ENCODE results near the gene ATP6AP1.

ATP6AP1 gene

GRCh38 chrX:154459832-154460231 is 31.4 kb downstream of the ATP6AP1 start:
- Histone ChIP-seq H3K79me2 (no peaks in the 10 kb centered on the region), H2AFZ (no peak overlapping the region), H3K9me3 (ENCODE audit: control insufficient read depth, low read length) (no peaks in the 10 kb centered on the region), H3K36me3 (ENCODE audit: control insufficient read depth, insufficient read depth, low read length) (no peaks in the 10 kb centered on the region), H3K9ac (no peak overlapping the region), H3K4me2 (ENCODE audit: low read length) (no peak overlapping the region), H3K27me3 (ENCODE audit: control insufficient read depth, insufficient read depth, low read length) (no peaks in the 10 kb centered on the region), H3K4me3 (ENCODE audit: low read depth, low read length) (no peak overlapping the region), H3K4me1 (no peaks in the 10 kb centered on the region), H3K27ac (no peak overlapping the region)
- no peak for TF ChIP-seq CTCF (IDR thresholded peaks at IDR 0.05)

DNA sequence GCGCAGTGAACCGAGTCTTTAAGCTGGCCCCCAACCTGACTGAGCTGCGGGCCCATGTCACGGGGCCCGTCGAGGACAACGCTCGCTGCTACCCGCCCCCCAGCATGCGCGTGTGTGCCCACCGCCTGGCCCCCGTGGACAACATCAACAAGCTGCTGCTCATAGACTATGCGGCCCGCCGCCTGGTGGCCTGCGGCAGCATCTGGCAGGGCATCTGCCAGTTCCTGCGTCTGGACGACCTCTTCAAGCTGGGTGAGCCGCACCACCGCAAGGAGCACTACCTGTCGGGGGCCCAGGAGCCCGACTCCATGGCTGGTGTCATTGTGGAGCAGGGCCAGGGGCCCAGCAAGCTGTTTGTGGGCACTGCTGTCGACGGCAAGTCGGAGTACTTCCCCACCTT is 31.8 kb downstream of the ATP6AP1 start:
- H3K79me2 ChIP-seq, result no peaks in the 10 kb centered on the region
- H2AFZ ChIP-seq, result no peak overlapping the region
- no peaks in the 10 kb centered on the region for H3K4me1 ChIP-seq
- H3K27ac ChIP-seq, result no peak overlapping the region
- H3K27me3 ChIP-seq (ENCODE audit: control insufficient read depth, insufficient read depth, low read length), result no peaks in the 10 kb centered on the region
- H3K9me3 ChIP-seq (ENCODE audit: control insufficient read depth, low read length), result no peaks in the 10 kb centered on the region
- H3K4me2 ChIP-seq (ENCODE audit: low read length), result no peak overlapping the region
- H3K36me3 ChIP-seq (ENCODE audit: control insufficient read depth, insufficient read depth, low read length), result no peaks in the 10 kb centered on the region
- H3K9ac ChIP-seq, result no peak overlapping the region
- TF ChIP-seq CTCF (IDR thresholded peaks at IDR 0.05), result no peak
- H3K4me3 ChIP-seq (ENCODE audit: low read depth, low read length), result no peak overlapping the region

- H3K4me3 ChIP-seq (ENCODE audit: low read depth, low read length), result no peak overlapping the region
Measured at GRCh38 chrX:154462396-154462795, 33.9 kb downstream of the ATP6AP1 start.

GRCh38 chrX:154463611-154464220 is 35.2 kb downstream of the ATP6AP1 start:
- H3K27ac ChIP-seq, result no peak overlapping the region
- no peaks in the 10 kb centered on the region for H3K4me1 ChIP-seq
- no peaks in the 10 kb centered on the region for H3K27me3 ChIP-seq (ENCODE audit: control insufficient read depth, insufficient read depth, low read length)
- no peak overlapping the region for H2AFZ ChIP-seq
- H3K79me2 ChIP-seq, result no peaks in the 10 kb centered on the region
- H3K36me3 ChIP-seq (ENCODE audit: control insufficient read depth, insufficient read depth, low read length), result no peaks in the 10 kb centered on the region
- H3K9ac ChIP-seq, result no peak overlapping the region
- no peak for TF ChIP-seq CTCF (IDR thresholded peaks at IDR 0.05)
- H3K9me3 ChIP-seq (ENCODE audit: control insufficient read depth, low read length), result no peaks in the 10 kb centered on the region
- H3K4me3 ChIP-seq (ENCODE audit: low read depth, low read length), result no peak overlapping the region
- no peak overlapping the region for H3K4me2 ChIP-seq (ENCODE audit: low read length)

More at GRCh38 chrX:154462396-154462795, 33.9 kb downstream of the ATP6AP1 start:
- Histone ChIP-seq H3K4me2 (ENCODE audit: low read length) (no peak overlapping the region), H3K27ac (no peak overlapping the region), H3K27me3 (ENCODE audit: control insufficient read depth, insufficient read depth, low read length) (no peaks in the 10 kb centered on the region), H2AFZ (no peak overlapping the region), H3K9ac (no peak overlapping the region), H3K9me3 (ENCODE audit: control insufficient read depth, low read length) (no peaks in the 10 kb centered on the region), H3K36me3 (ENCODE audit: control insufficient read depth, insufficient read depth, low read length) (no peaks in the 10 kb centered on the region), H3K4me1 (no peaks in the 10 kb centered on the region), H3K79me2 (no peaks in the 10 kb centered on the region)
- TF ChIP-seq CTCF (IDR thresholded peaks at IDR 0.05), result no peak

- Histone ChIP-seq H3K9ac (no peak overlapping the region), H3K79me2 (no peaks in the 10 kb centered on the region), H3K9me3 (ENCODE audit: control insufficient read depth, low read length) (no peaks in the 10 kb centered on the region), H2AFZ (no peak overlapping the region), H3K36me3 (ENCODE audit: control insufficient read depth, insufficient read depth, low read length) (no peaks in the 10 kb centered on the region), H3K4me1 (no peaks in the 10 kb centered on the region), H3K4me2 (ENCODE audit: low read length) (no peak overlapping the region), H3K4me3 (ENCODE audit: low read depth, low read length) (no peak overlapping the region), H3K27ac (no peak overlapping the region), H3K27me3 (ENCODE audit: control insufficient read depth, insufficient read depth, low read length) (no peaks in the 10 kb centered on the region)
- no peak for TF ChIP-seq CTCF (IDR thresholded peaks at IDR 0.05)
Measured at GRCh38 chrX:154464806-154465365, 36.4 kb downstream of the ATP6AP1 start.
